K562 (cell line): ENCODE data around the gene DIPK2A. TPM values are rescaled to one million over a fixed set of nuclear protein-coding genes. Genes with fewer than 3 reads are reported as not detected.
A peak's percentile ranks its signal among the peaks of the same experiment; 100 is the strongest.

Experiments used
- BRD4 ChIP-seq: fragments of 200-600 bp; sonication (generic); IDR thresholded peaks from 2 replicates; pipeline ENCODE4 v1.6.1; 2017; ENCODE audit warnings: inconsistent platforms
- CEBPG ChIP-seq, 3 experiments: fragments of 200-800 bp in 1 of 3; sonication (Bioruptor generic) in 1 of 3; sonication (generic) in 1 of 3; formaldehyde crosslinking in 1 of 3; IDR thresholded peaks in 2 of 3; conservative IDR thresholded peaks in 1 of 3; 2 replicates each; pipeline versions ENCODE4 v1.6.1 to v1.8.0; 2016 to 2022; ENCODE audit warnings: missing compliant biosample characterization in 2 of 3, missing genetic modification characterization in 2 of 3, mild to moderate bottlenecking in 1 of 3, missing genetic modification reagents in 1 of 3
- CXXC5 ChIP-seq: fragments of 250-450 bp; sonication (Bioruptor Pico); IDR thresholded peaks from 2 replicates; pipeline ENCODE4 v1.8.0; 2022; ENCODE audit warnings: inconsistent platforms, mild to moderate bottlenecking, moderate library complexity
- DMBX1 ChIP-seq: fragments of 250-450 bp; sonication (Bioruptor Pico); IDR thresholded peaks from 2 replicates; pipeline ENCODE4 v1.8.0; 2022; ENCODE audit warnings: inconsistent platforms, mild to moderate bottlenecking, moderate library complexity, borderline replicate concordance
- HNRNPK ChIP-seq: fragments of 200-400 bp; formaldehyde crosslinking; IDR thresholded peaks from one replicate; pipeline ENCODE4 v1.6.1; 2018; ENCODE audit warnings: mild to moderate bottlenecking, low read depth, low read length; ENCODE audit not compliant: poor library complexity, severe bottlenecking
- RBM22 ChIP-seq: fragments of 200-400 bp; formaldehyde crosslinking; IDR thresholded peaks from 2 replicates; pipeline ENCODE4 v1.6.1; 2018; ENCODE audit warnings: low read length, low read depth; ENCODE audit not compliant: poor library complexity, severe bottlenecking
- TEAD4 ChIP-seq, 2 experiments: sonication (generic) in 1 of 2; formaldehyde crosslinking in 1 of 2; IDR thresholded peaks; 2 replicates each; pipeline versions ENCODE4 v1.6.1 to v1.8.0; 2012 to 2022; ENCODE audit warnings: borderline replicate concordance in 1 of 2, inconsistent platforms in 1 of 2, low read length in 1 of 2, mild to moderate bottlenecking in 1 of 2, missing genetic modification reagents in 1 of 2
- ZBTB1 ChIP-seq: sonication (generic); formaldehyde crosslinking; IDR thresholded peaks from 2 replicates; pipeline ENCODE4 v1.8.1; 2023; ENCODE audit warnings: missing genetic modification reagents, low read depth, mild to moderate bottlenecking, borderline replicate concordance
- ZNF232 ChIP-seq: sonication (generic); formaldehyde crosslinking; IDR thresholded peaks from 2 replicates; pipeline ENCODE4 v1.8.0; 2022; ENCODE audit warnings: mild to moderate bottlenecking, missing genetic modification reagents
- ZNF583 ChIP-seq: fragments of 250-450 bp; sonication (Bioruptor Pico); IDR thresholded peaks from 2 replicates; pipeline ENCODE4 v1.4.0; 2020
- polyA plus RNA-seq, 8 experiments: library from polyadenylated mRNA; depleted of rRNA in 4 of 8; stranded (reverse) in 5 of 8; unstranded in 3 of 8; fragments of >200 nt; fragmentation: Nextera tagmentation in 2 of 8; fragmentation: Illumina TruSeq in 1 of 8; extraction: Ambion mirVana in 2 of 8; extraction: Trizol in 1 of 8; gene quantifications; 2 replicates each; pipeline versions ENCODE4 v1.2.1 to v1.2.3, GENCODE V29; 2011 to 2014; ENCODE audit warnings: inconsistent platforms in 1 of 8, missing spikeins in 1 of 8
- total RNA-seq, 7 experiments: library from RNA; depleted of rRNA in 6 of 7; stranded (reverse); fragments of >200 nt in 6 of 7; fragmentation: Illumina TruSeq in 2 of 7; extraction: Trizol in 2 of 7; gene quantifications; 2 replicates each; pipeline versions ENCODE4 v1.2.1 to v1.2.3, GENCODE V29; 2011 to 2021; ENCODE audit warnings: low replicate concordance in 1 of 7
- TF ChIP-seq, protein P1 (sequence below), 2 experiments: fragments of 150-350 bp in 1 of 2; IDR thresholded peaks; 2 replicates each; pipeline ENCODE4 v1.6.1; 2012 to 2016; ENCODE audit warnings: low read depth in 2 of 2, low read length in 2 of 2, mild to moderate bottlenecking in 1 of 2, moderate library complexity in 1 of 2
- TF ChIP-seq, protein P2 (sequence below): fragments of 250-450 bp; sonication (Bioruptor Pico); IDR thresholded peaks from 2 replicates; pipeline ENCODE4 v1.8.0; 2021; ENCODE audit warnings: moderate library complexity, mild to moderate bottlenecking, inconsistent platforms
- TF ChIP-seq, protein P3 (sequence below), 2 experiments: fragments of 450-650 bp; IDR thresholded peaks; 2 replicates each; pipeline ENCODE4 v1.6.1; 2016; ENCODE audit warnings: mild to moderate bottlenecking in 2 of 2, borderline replicate concordance in 1 of 2, low read depth in 1 of 2, moderate library complexity in 1 of 2

Gene DIPK2A
- total and polyA plus RNA-seq, 9 of the 15 experiments (the other 6 are each of a cell fraction or from before 2014, with no cell fraction given): 3.3 to 15.7 (median 7.8) TPM

DNA sequence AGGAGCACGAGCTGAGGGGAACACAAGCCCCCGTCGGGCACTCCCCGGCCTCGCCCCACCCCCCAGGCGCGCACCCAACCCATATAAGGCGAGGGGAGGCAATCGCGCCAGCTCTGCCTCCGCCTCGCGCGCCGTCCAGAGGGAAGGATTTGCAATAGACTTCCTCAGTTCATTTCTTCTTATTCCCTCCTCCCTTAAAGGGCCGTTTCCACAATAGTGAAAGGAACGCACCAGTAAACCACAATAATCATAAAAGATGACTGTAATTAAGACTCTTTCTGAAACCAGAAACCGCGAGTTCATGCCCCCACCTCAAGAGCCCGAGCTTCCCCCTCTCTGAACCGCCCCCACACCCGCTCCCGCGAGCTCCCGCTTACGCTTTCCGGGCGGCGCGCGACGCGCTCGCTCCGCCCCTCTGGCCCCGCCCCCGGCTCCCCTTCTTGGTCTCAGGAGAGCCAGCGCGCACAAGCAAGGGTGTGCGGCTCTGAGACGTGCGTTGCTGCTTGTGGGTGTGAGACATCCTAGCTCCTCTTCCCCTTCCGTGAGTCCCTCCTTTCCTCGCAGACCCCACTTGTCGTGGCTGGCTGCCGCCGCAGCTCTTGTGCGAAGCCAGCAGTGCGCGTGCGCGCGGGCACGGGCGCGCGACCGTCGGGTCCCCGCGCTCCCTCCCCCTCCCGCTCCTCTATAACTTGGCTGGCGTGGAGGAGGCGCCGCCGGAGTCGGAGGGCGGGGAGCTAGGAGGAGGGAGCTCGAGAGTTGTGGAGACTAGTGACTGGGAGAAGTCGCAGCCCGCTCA is at the start of gene DIPK2A (continued):
- TF ChIP-seq, protein P1, sequence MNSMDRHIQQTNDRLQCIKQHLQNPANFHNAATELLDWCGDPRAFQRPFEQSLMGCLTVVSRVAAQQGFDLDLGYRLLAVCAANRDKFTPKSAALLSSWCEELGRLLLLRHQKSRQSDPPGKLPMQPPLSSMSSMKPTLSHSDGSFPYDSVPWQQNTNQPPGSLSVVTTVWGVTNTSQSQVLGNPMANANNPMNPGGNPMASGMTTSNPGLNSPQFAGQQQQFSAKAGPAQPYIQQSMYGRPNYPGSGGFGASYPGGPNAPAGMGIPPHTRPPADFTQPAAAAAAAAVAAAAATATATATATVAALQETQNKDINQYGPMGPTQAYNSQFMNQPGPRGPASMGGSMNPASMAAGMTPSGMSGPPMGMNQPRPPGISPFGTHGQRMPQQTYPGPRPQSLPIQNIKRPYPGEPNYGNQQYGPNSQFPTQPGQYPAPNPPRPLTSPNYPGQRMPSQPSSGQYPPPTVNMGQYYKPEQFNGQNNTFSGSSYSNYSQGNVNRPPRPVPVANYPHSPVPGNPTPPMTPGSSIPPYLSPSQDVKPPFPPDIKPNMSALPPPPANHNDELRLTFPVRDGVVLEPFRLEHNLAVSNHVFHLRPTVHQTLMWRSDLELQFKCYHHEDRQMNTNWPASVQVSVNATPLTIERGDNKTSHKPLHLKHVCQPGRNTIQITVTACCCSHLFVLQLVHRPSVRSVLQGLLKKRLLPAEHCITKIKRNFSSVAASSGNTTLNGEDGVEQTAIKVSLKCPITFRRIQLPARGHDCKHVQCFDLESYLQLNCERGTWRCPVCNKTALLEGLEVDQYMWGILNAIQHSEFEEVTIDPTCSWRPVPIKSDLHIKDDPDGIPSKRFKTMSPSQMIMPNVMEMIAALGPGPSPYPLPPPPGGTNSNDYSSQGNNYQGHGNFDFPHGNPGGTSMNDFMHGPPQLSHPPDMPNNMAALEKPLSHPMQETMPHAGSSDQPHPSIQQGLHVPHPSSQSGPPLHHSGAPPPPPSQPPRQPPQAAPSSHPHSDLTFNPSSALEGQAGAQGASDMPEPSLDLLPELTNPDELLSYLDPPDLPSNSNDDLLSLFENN (IDR thresholded peaks at IDR 0.05; ENCODE audit: low read depth in 2 of 2, low read length in 2 of 2): no peak
- TF ChIP-seq RBM22 (peak; percentile 83), ZNF583 (no peak), ZBTB1 (CRISPR knock-in tag) (no peak), CXXC5 (CRISPR knock-in tag) (peak; percentile 68), CEBPG (CRISPR knock-in tag; IDR thresholded peaks at IDR 0.05) (no peak), CEBPG (tag; conservative IDR thresholded peaks at IDR 0.05 in 1 of 2, IDR thresholded peaks at IDR 0.05 in 1 of 2) (no peak), ZNF232 (CRISPR knock-in tag) (no peak), HNRNPK (no peak), BRD4 (no peak), TEAD4 (IDR thresholded peaks at IDR 0.05; ENCODE audit: low read length) (no peak), TEAD4 (CRISPR knock-in tag; IDR thresholded peaks at IDR 0.05; ENCODE audit: borderline replicate concordance) (no peak), DMBX1 (CRISPR knock-in tag) (no peak; the same call in 1 of the 2 replicates)
- TF ChIP-seq, protein P2, sequence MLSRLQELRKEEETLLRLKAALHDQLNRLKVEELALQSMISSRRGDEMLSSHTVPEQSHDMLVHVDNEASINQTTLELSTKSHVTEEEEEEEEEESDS (CRISPR knock-in tag): no peak
- TF ChIP-seq, protein P3, sequence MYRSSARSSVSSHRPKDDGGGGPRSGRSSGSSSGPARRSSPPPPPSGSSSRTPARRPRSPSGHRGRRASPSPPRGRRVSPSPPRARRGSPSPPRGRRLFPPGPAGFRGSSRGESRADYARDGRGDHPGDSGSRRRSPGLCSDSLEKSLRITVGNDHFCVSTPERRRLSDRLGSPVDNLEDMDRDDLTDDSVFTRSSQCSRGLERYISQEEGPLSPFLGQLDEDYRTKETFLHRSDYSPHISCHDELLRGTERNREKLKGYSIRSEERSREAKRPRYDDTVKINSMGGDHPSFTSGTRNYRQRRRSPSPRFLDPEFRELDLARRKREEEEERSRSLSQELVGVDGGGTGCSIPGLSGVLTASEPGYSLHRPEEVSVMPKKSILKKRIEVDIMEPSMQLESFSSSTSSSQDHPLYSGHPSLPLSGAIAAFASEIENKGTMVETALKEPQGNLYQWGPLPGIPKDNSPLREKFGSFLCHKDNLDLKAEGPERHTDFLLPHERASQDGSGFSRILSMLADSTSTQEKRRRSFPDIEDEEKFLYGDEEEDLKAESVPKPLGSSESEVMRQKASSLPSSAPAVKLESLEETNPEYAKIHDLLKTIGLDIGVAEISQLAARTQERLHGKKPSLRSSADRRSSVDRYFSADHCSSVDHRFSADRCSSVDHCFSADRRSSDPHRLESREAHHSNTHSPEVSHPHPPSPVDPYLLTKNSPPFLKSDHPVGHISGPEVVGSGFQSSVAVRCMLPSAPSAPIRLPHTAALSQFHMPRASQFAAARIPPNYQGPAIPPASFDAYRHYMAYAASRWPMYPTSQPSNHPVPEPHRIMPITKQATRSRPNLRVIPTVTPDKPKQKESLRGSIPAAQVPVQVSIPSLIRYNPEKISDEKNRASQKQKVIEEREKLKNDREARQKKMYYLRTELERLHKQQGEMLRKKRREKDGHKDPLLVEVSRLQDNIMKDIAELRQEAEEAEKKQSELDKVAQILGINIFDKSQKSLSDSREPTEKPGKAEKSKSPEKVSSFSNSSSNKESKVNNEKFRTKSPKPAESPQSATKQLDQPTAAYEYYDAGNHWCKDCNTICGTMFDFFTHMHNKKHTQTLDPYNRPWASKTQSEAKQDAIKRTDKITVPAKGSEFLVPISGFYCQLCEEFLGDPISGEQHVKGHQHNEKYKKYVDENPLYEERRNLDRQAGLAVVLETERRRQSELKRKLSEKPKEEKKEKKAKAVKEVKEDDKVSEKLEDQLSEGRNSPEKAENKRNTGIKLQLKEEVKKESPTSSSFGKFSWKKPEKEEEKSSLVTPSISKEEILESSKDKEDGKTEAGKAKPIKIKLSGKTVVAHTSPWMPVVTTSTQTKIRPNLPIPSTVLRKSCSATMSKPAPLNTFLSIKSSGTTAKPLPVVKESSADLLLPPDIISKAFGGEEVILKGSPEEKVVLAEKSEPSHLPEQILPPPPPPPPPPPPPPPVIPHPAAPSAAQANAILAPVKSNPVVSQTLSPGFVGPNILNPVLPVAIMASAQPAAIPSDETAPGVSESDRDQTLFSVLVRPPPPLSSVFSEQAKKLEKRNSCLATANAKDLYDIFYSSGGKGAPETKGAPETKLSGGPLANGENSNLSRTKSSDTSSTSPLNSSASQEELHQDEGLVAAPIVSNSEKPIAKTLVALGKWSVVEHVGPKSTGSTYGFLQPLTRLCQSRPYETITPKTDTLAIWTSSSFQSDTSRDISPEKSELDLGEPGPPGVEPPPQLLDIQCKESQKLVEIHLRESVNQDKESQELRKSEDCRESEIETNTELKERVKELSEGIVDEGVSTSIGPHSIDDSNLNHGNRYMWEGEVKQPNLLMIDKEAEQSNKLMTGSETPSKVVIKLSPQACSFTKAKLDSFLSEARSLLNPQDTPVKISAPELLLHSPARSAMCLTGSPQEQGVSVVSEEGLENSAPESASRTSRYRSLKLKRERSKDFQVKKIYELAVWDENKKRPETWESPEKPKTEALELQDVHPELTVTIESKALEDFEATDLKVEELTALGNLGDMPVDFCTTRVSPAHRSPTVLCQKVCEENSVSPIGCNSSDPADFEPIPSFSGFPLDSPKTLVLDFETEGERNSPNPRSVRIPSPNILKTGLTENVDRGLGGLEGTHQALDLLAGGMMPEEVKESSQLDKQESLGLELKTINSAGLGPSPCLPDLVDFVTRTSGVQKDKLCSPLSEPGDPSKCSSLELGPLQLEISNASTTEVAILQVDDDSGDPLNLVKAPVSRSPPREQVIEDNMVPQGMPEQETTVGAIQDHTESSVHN (IDR thresholded peaks at IDR 0.05; ENCODE audit: borderline replicate concordance in 1 of 2, low read depth in 1 of 2): no peak
